ENCODE measurements around the gene KCND3.
A peak's percentile ranks its signal among the peaks of the same experiment; 100 is the strongest.

The KCND3 gene

GRCh38 chr1:111837393-111837792 lies 152.1 kb downstream of the KCND3 start:
- DNase-seq = no peak

- no peak for DNase-seq
Measured at GRCh38 chr1:111836111-111836510, 153.4 kb downstream of the KCND3 start.

- no peak for DNase-seq
Measured at GRCh38 chr1:111835514-111835913, 154.0 kb downstream of the KCND3 start.

- no peak for DNase-seq
Measured at GRCh38 chr1:111834956-111835355, 154.5 kb downstream of the KCND3 start.

GRCh38 chr1:111833334-111833733 lies 156.1 kb downstream of the KCND3 start:
- no peak for DNase-seq

- DNase-seq = no peak
Measured at GRCh38 chr1:111832521-111833155, 156.8 kb downstream of the KCND3 start.

GRCh38 chr1:111831153-111831552 lies 158.3 kb downstream of the KCND3 start:
- DNase-seq = no peak

GRCh38 chr1:111827946-111828345 lies 161.5 kb downstream of the KCND3 start:
- no peak for DNase-seq

- DNase-seq = no peak
Measured at GRCh38 chr1:111826278-111826677, 163.2 kb downstream of the KCND3 start.

- no peak for DNase-seq
Measured at GRCh38 chr1:111825217-111825616, 164.3 kb downstream of the KCND3 start.

GRCh38 chr1:111822138-111822537 lies 167.3 kb downstream of the KCND3 start:
- DNase-seq = no peak

GRCh38 chr1:111821121-111821745 lies 168.2 kb downstream of the KCND3 start:
- no peak for DNase-seq

- DNase-seq = peak; percentile 10
Measured at GRCh38 chr1:111819566-111820263, 169.8 kb downstream of the KCND3 start.

- DNase-seq = no peak
Measured at GRCh38 chr1:111818546-111818945, 170.9 kb downstream of the KCND3 start.

GRCh38 chr1:111818081-111818480 lies 171.4 kb downstream of the KCND3 start:
- DNase-seq = no peak

GRCh38 chr1:111814642-111815041 lies 174.8 kb downstream of the KCND3 start:
- DNase-seq = no peak

- DNase-seq = no peak
Measured at GRCh38 chr1:111814305-111814628, 175.2 kb downstream of the KCND3 start.

- no peak for DNase-seq
Measured at GRCh38 chr1:111813440-111814304, 175.8 kb downstream of the KCND3 start.

GRCh38 chr1:111812306-111812705 lies 177.2 kb downstream of the KCND3 start:
- no peak for DNase-seq

GRCh38 chr1:111811891-111812290 lies 177.6 kb downstream of the KCND3 start:
- DNase-seq = no peak

GRCh38 chr1:111805251-111805650 lies 184.2 kb downstream of the KCND3 start:
- DNase-seq = no peak

- DNase-seq = no peak
Measured at GRCh38 chr1:111804776-111805175, 184.7 kb downstream of the KCND3 start.

- no peak for DNase-seq
Measured at GRCh38 chr1:111803951-111804350, 185.5 kb downstream of the KCND3 start.

Data from NCI-H226 (cell line).